Measurements from ENCODE around the gene CPNE8. TPM values are rescaled to one million over a fixed set of nuclear protein-coding genes. Genes with fewer than 3 reads are reported as not detected.

Gene CPNE8
- total and polyA plus RNA-seq, 9 donors = 4.6 to 16.1 (median 9.5) TPM

DNA sequence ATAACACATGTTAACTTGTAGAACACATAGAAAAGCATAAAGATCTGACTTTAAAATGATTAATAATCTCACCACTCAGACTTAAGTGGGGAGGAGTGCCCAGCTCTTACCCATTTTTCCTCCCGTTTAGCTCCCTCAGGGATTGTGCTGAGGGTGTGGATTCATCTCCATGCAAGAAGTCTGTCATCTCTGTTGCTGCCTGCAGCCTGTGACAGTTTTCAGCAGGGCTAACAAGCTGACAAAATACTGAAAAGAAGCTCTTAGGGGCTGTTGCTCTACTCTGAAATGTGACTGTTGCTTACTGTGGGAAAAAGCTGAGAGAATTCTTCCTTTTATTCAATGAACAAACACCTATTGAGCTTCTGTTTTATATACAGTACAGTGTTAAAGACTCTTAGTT is 216.2 kb downstream of the CPNE8 start:
- TF ChIP-seq POLR2A (IDR thresholded peaks at IDR 0.05) (no peak), EP300 (IDR thresholded peaks at IDR 0.05) (no peak), CTCF (IDR thresholded peaks at IDR 0.05) (no peak)
- H3K4me3 ChIP-seq = no peak overlapping the region
- no peaks in the 10 kb centered on the region for H3K9me3 ChIP-seq
- H3K36me3 ChIP-seq = no peaks in the 10 kb centered on the region
- H3K4me1 ChIP-seq (ENCODE audit: insufficient read depth) = no peaks in the 10 kb centered on the region
- H3K27me3 ChIP-seq = no peaks in the 10 kb centered on the region
- 49 to 76% (median 52%) methylated on average over 1 of the region's 1 CpG for WGBS, 3 donors
- no peak overlapping the region for H3K27ac ChIP-seq
- no peak for DNase-seq
- intact Hi-C loops (cut with DNase I) = no loop called here

GRCh38 chr12:38682521-38682920 is 222.9 kb downstream of the CPNE8 start:
- Histone ChIP-seq H3K36me3 (no peaks in the 10 kb centered on the region), H3K9me3 (no peaks in the 10 kb centered on the region), H3K4me1 (ENCODE audit: insufficient read depth) (no peaks in the 10 kb centered on the region), H3K27me3 (no peaks in the 10 kb centered on the region), H3K4me3 (no peak overlapping the region), H3K27ac (no peak overlapping the region)
- no peak for TF ChIP-seq CTCF (IDR thresholded peaks at IDR 0.05)
- no peak for TF ChIP-seq EP300 (IDR thresholded peaks at IDR 0.05)
- no peak for TF ChIP-seq POLR2A (IDR thresholded peaks at IDR 0.05)
- no peak for DNase-seq
- intact Hi-C loops (cut with DNase I) = no loop called here
- 89 to 91% (median 90%) methylated on average over 2 of the region's 2 CpGs for WGBS, 3 donors

GRCh38 chr12:38669530-38669929 is 235.9 kb downstream of the CPNE8 start:
- no peak overlapping the region for H3K4me3 ChIP-seq
- H3K27me3 ChIP-seq = no peaks in the 10 kb centered on the region
- H3K36me3 ChIP-seq = no peaks in the 10 kb centered on the region
- H3K9me3 ChIP-seq = no peaks in the 10 kb centered on the region
- no peak overlapping the region for H3K27ac ChIP-seq
- no peak for DNase-seq
- intact Hi-C loops (cut with DNase I) = no loop called here
- WGBS, 3 donors = 30 to 34% (median 32%) methylated on average over 2 of the region's 2 CpGs
- no peak for TF ChIP-seq POLR2A (IDR thresholded peaks at IDR 0.05)
- TF ChIP-seq EP300 (IDR thresholded peaks at IDR 0.05) = no peak
- no peak for TF ChIP-seq CTCF (IDR thresholded peaks at IDR 0.05)
- H3K4me1 ChIP-seq (ENCODE audit: insufficient read depth) = no peaks in the 10 kb centered on the region

DNA sequence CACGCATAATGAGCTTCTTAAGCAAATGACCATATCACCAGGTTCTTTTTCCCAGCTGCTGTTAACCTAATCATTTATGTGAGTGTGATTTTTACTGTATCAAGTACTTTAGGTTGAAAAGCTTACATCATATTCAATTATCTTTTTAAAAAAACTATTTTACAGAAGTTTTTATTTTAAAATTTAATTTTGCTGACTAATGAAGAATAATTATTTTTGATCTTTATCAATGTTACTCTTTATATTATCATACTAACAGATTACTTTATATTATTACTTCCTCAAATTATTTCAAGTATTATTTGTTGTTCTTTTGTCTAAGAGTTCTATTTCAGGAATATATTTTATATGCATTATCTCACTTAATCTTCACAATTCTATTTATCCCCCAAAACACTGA is 236.3 kb downstream of the CPNE8 start:
- no peak for TF ChIP-seq EP300 (IDR thresholded peaks at IDR 0.05)
- TF ChIP-seq CTCF (IDR thresholded peaks at IDR 0.05) = no peak
- TF ChIP-seq POLR2A (IDR thresholded peaks at IDR 0.05) = no peak
- H3K4me1 ChIP-seq (ENCODE audit: insufficient read depth) = no peaks in the 10 kb centered on the region
- H3K27ac ChIP-seq = no peak overlapping the region
- intact Hi-C loops (cut with DNase I) = no loop called here
- no peak for DNase-seq
- H3K27me3 ChIP-seq = no peaks in the 10 kb centered on the region
- WGBS, 3 donors = 88 to 96% (median 93%) methylated on average over 1 of the region's 1 CpG
- no peaks in the 10 kb centered on the region for H3K36me3 ChIP-seq
- no peak overlapping the region for H3K4me3 ChIP-seq
- no peaks in the 10 kb centered on the region for H3K9me3 ChIP-seq

GRCh38 chr12:38666425-38666824 is 239.0 kb downstream of the CPNE8 start:
- H3K27ac ChIP-seq = no peak overlapping the region
- H3K36me3 ChIP-seq = no peaks in the 10 kb centered on the region
- no peaks in the 10 kb centered on the region for H3K4me1 ChIP-seq (ENCODE audit: insufficient read depth)
- no peaks in the 10 kb centered on the region for H3K27me3 ChIP-seq
- no peak for TF ChIP-seq EP300 (IDR thresholded peaks at IDR 0.05)
- no peak for TF ChIP-seq CTCF (IDR thresholded peaks at IDR 0.05)
- TF ChIP-seq POLR2A (IDR thresholded peaks at IDR 0.05) = no peak
- H3K4me3 ChIP-seq = no peak overlapping the region
- no peaks in the 10 kb centered on the region for H3K9me3 ChIP-seq
- no peak for DNase-seq
- intact Hi-C loops (cut with DNase I) = no loop called here
- WGBS, 3 donors = 88 to 93% (median 93%) methylated on average over 6 of the region's 6 CpGs

Measured in ovary (tissue), 9 donors.